HL-60/S4 treated with retinoic acid at 250 ng/mL for 4 days and 3 days (cell line): Measurements from ENCODE around the gene TSPAN9.

Source experiments
- in situ Hi-C: fragments of 300-500 bp; cut with MboI; formaldehyde crosslinking; loops from 2 replicates; pipeline ENCODE4 v1.7.0; 2022; ENCODE audit warnings: low sequenced_read_pairs

TSPAN9 gene

GRCh38 chr12:3076730-3077571, at the start of gene TSPAN9:
TSPAN9 (plus strand) TSS chr12:3077379; CDS start chr12:3201194, 123,815 bp downstream.
- in situ Hi-C loops, result no loop called here

DNA sequence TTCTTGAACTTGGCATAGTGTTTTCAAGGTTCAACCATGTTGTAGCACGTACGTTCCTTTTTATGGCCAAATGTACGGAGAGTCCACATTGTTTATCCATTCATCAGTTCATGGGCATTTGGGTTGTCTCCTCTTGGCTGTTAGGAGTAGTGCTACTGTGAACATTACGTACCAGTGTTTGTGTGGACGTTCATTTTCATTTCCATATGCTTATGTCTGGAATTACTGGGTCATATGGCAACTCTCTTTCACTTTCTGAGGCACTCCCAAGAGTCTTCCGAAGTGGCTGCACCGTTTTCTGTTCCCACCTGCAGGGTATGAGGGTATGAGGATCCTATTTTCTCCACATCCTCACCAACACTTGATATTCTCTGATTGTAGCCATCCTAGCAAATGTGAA, 49.1 kb upstream of the TSPAN9 start:
- in situ Hi-C loops, result no loop called here

DNA sequence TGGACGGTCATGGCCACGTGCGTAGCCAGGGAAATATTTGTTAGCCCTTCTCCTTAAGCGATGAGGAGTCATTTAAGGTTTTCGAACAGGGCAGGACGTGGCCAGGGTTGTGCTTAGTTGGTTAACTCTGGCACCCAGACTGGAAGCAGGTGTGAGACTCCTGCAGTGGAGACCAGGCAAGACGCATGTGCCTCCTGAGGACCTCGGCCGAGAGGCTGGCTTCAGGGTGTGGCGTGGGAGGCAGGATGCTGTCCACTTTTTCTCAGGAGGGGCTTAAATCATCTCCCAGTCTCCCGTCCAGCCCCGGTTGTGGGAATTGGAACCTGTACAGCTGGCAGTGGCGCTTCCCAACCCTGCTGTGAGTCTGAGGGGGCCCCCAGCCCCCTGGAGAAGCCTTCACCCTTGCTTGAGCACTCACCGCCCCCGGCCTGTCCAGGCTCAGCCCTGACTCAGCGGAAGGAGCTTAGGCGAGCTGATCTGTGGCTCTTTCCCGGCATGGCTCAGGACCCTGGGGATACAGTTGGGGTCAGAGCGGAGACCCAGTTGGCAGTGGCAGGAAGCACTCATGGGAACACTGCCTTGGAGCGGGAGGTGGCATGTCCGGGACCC, 46.3 kb upstream of the TSPAN9 start:
- in situ Hi-C loops, result no loop called here

GRCh38 chr12:3032161-3032560, 45.0 kb upstream of the TSPAN9 start:
- in situ Hi-C loops, result no loop called here

DNA sequence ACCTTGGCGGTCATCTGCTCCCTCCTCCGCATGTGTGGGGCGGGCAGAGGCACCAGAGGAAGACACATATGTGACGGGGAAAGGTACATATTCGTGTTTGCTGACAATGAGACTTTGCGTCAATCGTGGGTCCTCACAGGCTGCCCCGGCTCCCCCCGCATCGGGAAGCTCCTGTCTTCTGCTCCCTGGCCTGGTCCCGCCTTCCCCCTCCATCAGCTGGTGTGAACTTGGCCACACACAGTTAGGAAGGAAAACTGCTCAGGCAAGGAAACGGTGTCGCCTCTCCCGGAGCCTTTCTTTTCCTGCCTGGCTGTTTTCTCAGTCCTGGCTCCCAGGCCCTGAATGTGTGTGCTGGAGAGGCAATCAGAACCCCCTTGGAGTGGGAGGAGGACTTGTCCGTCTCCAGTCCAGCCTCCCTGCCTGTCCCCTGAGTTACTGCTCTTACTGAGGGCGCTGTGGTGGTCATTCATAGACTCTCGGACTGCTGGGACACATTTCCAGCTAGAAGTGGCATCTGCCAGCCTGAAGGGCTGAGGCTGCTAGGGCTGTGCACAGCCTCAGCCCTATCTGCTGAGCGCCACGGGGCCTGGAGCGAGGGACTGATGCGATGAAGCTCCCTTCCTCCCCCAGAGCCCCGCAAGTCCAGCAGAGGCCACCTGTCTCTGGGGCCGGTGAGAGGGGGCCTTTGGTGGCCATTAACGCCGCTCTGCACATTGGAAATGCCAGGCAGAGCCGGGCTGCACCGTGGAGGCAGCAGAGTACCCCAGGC, 44.2 kb upstream of the TSPAN9 start:
- in situ Hi-C loops, result no loop called here

- in situ Hi-C loops, result no loop called here
Observed at GRCh38 chr12:3033539-3033867, 43.7 kb upstream of the TSPAN9 start.

- in situ Hi-C loops, result no loop called here
Observed at GRCh38 chr12:3034067-3034750, 43.0 kb upstream of the TSPAN9 start.

DNA sequence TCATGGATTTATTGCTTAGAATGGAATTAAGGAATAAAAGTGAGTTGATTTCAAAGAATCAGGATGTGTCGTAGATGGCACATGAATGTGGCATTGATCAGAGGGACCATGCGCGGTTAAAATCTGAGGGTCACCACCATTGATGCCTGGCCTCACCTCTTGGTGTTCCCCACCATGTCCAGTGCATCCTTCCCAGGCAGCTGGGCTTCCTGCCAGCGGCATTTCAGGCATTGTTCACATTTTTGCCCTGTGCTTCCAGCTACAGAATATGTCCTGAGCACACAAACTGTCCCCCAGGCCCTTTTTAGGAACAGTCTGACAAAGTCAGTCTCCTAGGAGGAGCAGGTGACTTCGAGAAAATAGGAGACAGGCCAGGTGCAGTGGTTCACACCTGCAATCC, 42.0 kb upstream of the TSPAN9 start:
- in situ Hi-C loops, result no loop called here

GRCh38 chr12:3035815-3036702, 41.1 kb upstream of the TSPAN9 start:
- in situ Hi-C loops, result no loop called here

GRCh38 chr12:3036901-3037600, 40.1 kb upstream of the TSPAN9 start:
- in situ Hi-C loops, result no loop called here

GRCh38 chr12:3038166-3038565, 39.0 kb upstream of the TSPAN9 start:
- in situ Hi-C loops, result no loop called here

- in situ Hi-C loops, result no loop called here
Observed at GRCh38 chr12:3038926-3039510, 38.2 kb upstream of the TSPAN9 start.

DNA sequence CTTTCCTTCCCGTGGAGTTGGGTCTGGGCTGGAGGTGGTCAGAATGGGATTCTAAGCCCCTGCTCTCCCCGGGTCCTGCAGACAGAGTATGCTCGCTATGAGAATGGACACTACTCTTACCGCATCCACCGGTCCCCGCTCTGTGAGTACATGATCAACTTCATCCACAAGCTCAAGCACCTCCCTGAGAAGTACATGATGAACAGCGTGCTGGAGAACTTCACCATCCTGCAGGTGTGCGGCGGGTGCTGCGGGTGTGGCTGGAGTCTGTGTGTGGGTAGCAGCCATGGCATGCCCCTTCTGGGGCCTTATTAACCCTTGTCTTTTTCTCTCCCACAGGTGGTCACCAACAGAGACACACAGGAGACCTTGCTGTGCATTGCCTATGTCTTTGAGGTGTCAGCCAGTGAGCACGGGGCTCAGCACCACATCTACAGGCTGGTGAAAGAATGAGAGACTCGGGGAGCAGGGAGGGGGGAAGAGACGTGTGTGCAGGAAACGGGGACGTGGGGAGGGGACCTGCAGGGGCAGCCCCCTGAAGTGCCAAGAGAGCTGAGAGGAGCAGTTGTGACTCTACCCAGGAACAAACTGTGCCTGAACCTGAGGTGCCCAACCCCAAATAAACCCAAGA, 37.0 kb upstream of the TSPAN9 start:
- in situ Hi-C loops, result no loop called here

- in situ Hi-C loops, result no loop called here
Observed at GRCh38 chr12:3040663-3041544, 36.3 kb upstream of the TSPAN9 start.

DNA sequence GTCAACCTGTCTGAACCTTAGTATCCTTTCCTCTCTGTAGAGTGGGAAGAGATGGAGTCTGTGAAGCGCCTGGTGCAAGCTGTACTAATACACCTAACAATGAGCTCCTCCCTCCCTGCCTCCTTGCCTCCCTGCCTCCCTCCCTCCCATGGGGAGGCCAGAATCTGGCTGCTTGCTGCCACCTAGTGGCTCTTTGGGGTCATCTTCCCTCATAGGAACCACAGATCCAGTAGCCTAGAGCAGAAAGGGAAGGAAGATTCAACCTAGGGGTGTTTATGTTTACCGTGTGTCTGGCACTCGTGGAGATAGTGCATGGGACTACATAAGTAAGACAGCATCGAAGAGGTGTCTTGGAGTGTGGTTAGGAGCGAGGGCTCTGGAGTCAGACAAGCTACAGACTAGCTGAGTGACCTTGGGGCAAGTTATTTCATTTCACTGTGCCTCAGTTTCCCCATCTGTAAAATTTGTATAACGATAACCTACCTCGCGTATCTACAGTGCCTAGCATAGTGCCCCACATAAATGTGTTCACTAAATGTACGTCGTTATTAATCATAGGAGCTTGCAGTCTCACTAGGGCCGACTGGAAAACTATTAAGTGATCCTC, 35.5 kb upstream of the TSPAN9 start:
- in situ Hi-C loops, result no loop called here

- in situ Hi-C loops, result no loop called here
Observed at GRCh38 chr12:3042394-3042793, 34.8 kb upstream of the TSPAN9 start.

GRCh38 chr12:3042826-3043225, 34.4 kb upstream of the TSPAN9 start:
- in situ Hi-C loops, result no loop called here
